GM21786 (cell line): Measurements from ENCODE around the gene KCNK6.

Source experiments
- ATAC-seq: cut with Tn5 transposase; IDR thresholded peaks from one replicate; pipeline ENCODE4 v1.9.1; 2021; ENCODE audit not compliant: unreplicated experiment

The KCNK6 gene

DNA sequence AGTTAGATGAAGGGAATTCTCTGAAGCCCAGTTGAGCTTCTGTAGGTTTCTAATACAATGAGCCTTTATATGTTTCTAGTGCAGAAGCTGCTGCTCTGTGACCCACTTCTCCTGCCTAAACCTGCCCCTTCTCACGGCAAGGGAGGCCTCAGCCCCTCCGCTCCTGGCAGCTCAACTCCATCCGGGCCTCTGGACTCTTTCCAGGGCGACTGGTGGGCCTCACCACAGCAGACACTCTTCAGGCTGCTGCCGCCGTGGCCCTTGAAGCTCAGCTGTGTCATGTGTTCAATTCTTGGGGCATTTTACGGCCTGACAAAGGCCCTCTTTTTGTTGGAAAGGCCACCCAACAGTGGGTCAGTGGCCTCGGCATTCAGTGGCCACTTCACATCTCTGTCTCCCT lies 25.6 kb upstream of the KCNK6 start:
- no peak for ATAC-seq

GRCh38 chr19:38298821-38299680 lies 20.6 kb upstream of the KCNK6 start:
- no peak for ATAC-seq

- no peak for ATAC-seq
Measured at GRCh38 chr19:38303517-38304351, 15.9 kb upstream of the KCNK6 start, which contains the start of gene C19orf33. Gene C19orf33, plus strand, starts transcription at chr19:38304251. Its CDS starts 11 bp downstream, at chr19:38304262.

DNA sequence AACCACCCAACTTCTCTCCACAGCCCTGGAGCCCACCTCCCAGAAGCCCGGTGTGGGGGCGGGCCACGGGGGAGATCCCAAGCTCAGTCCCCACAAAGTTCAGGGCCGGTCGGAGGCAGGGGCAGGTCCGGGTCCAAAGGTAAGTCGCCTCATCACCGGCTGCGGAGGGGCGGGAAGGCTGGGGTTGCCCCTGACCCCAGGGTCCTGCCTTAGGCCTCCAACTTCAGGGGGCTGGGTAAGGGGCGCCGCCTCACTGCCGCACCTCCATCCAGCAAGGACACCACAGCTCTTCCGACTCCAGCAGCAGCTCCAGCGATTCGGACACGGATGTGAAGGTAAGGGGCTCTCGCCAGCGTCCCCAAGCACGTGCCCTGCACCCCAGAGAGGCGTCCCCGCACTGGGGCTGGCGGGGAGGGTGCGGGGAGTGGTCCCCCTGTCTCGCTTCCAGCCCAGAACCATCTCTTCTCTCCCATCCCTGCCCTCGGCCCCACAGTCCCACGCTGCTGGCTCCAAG lies 15.2 kb upstream of the KCNK6 start:
- no peak for ATAC-seq

GRCh38 chr19:38304866-38305429 lies 14.7 kb upstream of the KCNK6 start:
- ATAC-seq: no peak

DNA sequence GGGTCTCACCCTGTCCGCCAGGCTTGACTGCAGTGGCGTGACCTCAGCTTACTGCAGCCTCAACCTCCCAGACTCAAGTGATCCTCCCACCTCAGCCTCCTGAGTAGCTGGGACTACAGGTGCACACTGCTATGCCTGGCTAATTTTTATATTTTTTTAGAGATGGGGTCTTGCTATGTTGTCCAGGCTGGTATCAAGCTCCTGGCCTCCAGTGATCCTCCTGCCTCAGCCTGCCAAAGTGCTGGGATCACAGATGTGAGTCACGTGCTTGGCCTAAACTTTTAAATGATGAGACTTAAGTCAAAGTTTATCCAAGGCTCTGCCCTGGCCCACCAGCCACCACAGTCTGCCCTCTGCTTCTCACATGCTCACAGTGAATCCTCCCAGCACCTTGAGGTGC lies 13.4 kb upstream of the KCNK6 start:
- ATAC-seq: no peak

DNA sequence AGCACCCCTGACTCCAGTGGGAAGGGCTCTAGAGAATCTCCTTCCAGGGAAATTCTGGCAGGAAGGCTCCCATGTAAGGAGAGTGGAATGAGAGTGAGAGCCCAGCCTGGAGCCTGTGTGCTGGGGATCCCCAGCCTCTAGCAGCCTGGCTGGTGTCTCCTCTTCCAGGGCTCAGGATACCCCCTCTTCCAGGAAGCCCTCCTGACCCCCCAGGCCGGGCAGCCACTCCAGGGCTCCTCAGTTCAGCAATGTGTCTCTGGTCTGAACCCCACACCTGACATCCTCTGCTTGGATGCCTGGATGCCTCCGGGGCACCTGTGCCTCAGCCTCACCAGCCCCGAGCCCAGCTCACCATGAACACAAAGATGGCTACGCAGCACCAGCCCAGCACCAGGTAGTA lies 12.6 kb upstream of the KCNK6 start:
- ATAC-seq: no peak

DNA sequence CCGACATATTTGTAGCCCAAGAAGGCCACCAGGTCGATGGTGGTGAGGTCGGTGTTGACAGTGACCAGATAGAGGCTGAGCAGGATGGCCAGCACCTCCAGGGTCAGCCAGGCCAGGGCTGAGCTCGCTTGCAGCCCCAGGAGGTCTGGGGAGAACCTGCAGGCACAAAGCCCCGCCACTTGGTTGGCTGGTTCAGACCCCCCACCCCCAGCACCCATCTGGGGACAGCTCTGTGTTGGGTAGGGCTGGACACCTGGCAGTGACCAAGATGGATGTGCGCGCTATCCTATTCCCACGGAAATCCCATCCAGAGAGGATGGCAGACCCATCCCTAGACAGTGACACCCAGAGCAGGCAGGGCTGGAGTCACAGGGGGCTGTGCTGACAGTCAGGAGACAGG lies 12.0 kb upstream of the KCNK6 start:
- no peak for ATAC-seq

GRCh38 chr19:38308006-38308766 lies 11.5 kb upstream of the KCNK6 start:
- ATAC-seq: no peak

- ATAC-seq: no peak
Measured at GRCh38 chr19:38308926-38309614, 10.6 kb upstream of the KCNK6 start.

- ATAC-seq: no peak
Measured at GRCh38 chr19:38309615-38310278, 9.9 kb upstream of the KCNK6 start.

- no peak for ATAC-seq
Measured at GRCh38 chr19:38310279-38310670, 9.4 kb upstream of the KCNK6 start.

DNA sequence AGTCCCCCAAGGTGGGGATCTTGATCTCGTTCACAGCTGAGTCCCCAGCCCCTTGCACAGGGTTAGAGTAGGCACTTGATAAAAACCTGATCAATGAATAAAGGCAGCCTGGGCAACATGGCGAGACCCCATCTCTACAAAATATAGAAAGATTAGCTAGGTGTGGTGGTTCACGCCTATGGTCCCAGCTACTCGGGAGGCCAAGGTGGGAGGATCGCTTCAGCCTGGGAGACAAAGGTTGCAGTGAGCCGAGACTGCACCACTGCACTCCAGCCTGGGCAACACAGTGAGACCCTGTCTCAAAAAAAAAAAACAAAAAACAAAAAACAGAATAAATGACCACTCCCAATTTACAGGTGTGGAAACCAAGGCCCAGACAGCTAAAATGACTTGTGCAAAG lies 8.7 kb upstream of the KCNK6 start:
- no peak for ATAC-seq

DNA sequence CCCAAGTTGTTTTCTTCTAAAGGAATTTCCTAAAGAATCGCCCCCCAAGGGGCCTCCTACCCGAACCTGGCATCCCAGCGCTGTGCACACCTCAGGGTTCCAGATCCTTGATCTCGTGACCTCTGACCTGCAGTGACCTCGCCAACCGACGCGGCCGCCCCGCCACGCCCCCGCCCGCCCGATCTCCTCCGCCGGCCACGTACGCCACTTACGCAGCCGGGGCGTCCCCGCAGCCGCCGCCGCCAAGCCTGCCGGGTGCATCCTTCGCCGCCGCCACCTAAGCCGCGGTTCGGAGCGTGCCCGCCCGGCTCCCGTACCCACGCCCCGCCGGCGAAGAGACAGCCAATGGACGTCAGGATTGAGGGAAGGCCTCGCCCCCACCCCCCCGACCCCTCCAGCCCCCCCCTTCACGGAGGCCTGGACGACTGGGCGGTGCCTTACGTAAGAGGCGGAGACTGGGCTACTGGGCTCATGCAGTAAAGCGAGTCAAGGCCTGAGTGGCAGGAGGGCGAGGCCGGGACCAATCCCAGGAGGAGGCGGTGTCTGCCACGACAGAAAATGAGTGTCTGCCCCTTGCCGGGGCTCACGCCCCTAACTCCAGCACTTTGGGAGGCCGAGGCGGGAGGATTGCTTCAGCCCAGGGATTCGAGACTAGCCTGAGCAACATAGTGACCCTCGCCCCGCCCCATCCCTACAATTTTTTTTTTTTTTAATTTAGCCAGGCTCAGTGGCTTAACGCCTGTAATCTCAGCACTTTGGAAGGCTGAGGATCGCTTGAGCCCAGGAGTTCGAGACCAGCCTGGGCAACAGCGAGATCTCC lies 3.8 kb upstream of the KCNK6 start, which contains the start of gene YIF1B:
YIF1B (minus strand) TSS at position 291 of the 820 bp plus-strand sequence; CDS start at position 261, 30 bp downstream.
- peak; percentile 92 for ATAC-seq

GRCh38 chr19:38316477-38317067 lies 3.1 kb upstream of the KCNK6 start:
- no peak for ATAC-seq

- ATAC-seq: no peak
Measured at GRCh38 chr19:38317104-38317612, 2.5 kb upstream of the KCNK6 start.

GRCh38 chr19:38318660-38319059 lies 985 bp upstream of the KCNK6 start:
- no peak for ATAC-seq

GRCh38 chr19:38320969-38321339 lies 1.3 kb downstream of the KCNK6 start:
- ATAC-seq: no peak
